DND-41 (cell line): Measurements from ENCODE around the gene PIK3CG.

Experiments
- ATAC-seq: fragments of 200-7000 bp; cut with Tn5 transposase; 3 replicates; pipeline ENCODE4 v1.9.1; 2021; ENCODE audit warnings: low read depth; ENCODE audit not compliant: insufficient read depth
- DNase-seq: peaks from one replicate; pipeline ENCODE4 v3.0.0-alpha.2; 2020
- H2AFZ ChIP-seq: 2 replicates; pipeline ENCODE4 v1.6.0; 2012; ENCODE audit warnings: low read depth, low read length
- H3K27ac ChIP-seq: 2 replicates; pipeline ENCODE4 v1.5.1; 2012; ENCODE audit warnings: low read length, inconsistent platforms
- H3K27me3 ChIP-seq: fragments of 200-600 bp; sonication (generic); 2 replicates; pipeline ENCODE4 v1.6.0; 2012; ENCODE audit warnings: low read length, mild to moderate bottlenecking, inconsistent platforms; ENCODE audit not compliant: insufficient read depth, poor library complexity
- H3K36me3 ChIP-seq: 2 replicates; pipeline ENCODE4 v1.5.1; 2012; ENCODE audit warnings: low read length, inconsistent platforms; ENCODE audit not compliant: insufficient read depth
- H3K4me1 ChIP-seq: 2 replicates; pipeline ENCODE4 v1.5.1; 2012; ENCODE audit warnings: mild to moderate bottlenecking, low read length; ENCODE audit not compliant: insufficient read depth
- H3K4me2 ChIP-seq: 2 replicates; pipeline ENCODE4 v1.6.0; 2012; ENCODE audit warnings: mild to moderate bottlenecking, moderate library complexity, low read length, inconsistent platforms; ENCODE audit not compliant: insufficient read depth
- H3K4me3 ChIP-seq, 2 experiments: fragments of 200-600 bp in 1 of 2; shearing (Covaris generic) in 1 of 2; 2 replicates each; pipeline ENCODE4 v1.5.1; 2012 to 2016; ENCODE audit warnings: inconsistent platforms in 2 of 2, low read length in 2 of 2, mild to moderate bottlenecking in 2 of 2, low read depth in 1 of 2, moderate library complexity in 1 of 2
- H3K79me2 ChIP-seq: 2 replicates; pipeline ENCODE4 v1.6.0; 2012; ENCODE audit warnings: low read length, inconsistent platforms; ENCODE audit not compliant: insufficient read depth
- H3K9ac ChIP-seq: 2 replicates; pipeline ENCODE4 v1.6.0; 2012; ENCODE audit warnings: low read depth, mild to moderate bottlenecking, inconsistent platforms, low read length, moderate library complexity
- H3K9me3 ChIP-seq: 2 replicates; pipeline ENCODE4 v1.5.1; 2012; ENCODE audit warnings: low read length, moderate library complexity, mild to moderate bottlenecking, inconsistent platforms; ENCODE audit not compliant: insufficient read depth, severe bottlenecking
- H4K20me1 ChIP-seq: 2 replicates; pipeline ENCODE4 v1.6.0; 2012; ENCODE audit warnings: low read length; ENCODE audit not compliant: insufficient read depth
- EZH2 ChIP-seq: IDR thresholded peaks from 3 replicates; pipeline ENCODE4 v1.6.1; 2012; ENCODE audit warnings: borderline replicate concordance, low read depth, mild to moderate bottlenecking, moderate library complexity, low read length, inconsistent platforms; ENCODE audit not compliant: severe bottlenecking
- TF ChIP-seq, protein P1 (sequence below): IDR thresholded peaks from 2 replicates; pipeline ENCODE4 v1.5.1; 2012; ENCODE audit warnings: borderline replicate concordance, low read length, moderate library complexity, mild to moderate bottlenecking; ENCODE audit not compliant: poor library complexity, severe bottlenecking; ENCODE audit errors: extremely low read depth

Gene PIK3CG

DNA sequence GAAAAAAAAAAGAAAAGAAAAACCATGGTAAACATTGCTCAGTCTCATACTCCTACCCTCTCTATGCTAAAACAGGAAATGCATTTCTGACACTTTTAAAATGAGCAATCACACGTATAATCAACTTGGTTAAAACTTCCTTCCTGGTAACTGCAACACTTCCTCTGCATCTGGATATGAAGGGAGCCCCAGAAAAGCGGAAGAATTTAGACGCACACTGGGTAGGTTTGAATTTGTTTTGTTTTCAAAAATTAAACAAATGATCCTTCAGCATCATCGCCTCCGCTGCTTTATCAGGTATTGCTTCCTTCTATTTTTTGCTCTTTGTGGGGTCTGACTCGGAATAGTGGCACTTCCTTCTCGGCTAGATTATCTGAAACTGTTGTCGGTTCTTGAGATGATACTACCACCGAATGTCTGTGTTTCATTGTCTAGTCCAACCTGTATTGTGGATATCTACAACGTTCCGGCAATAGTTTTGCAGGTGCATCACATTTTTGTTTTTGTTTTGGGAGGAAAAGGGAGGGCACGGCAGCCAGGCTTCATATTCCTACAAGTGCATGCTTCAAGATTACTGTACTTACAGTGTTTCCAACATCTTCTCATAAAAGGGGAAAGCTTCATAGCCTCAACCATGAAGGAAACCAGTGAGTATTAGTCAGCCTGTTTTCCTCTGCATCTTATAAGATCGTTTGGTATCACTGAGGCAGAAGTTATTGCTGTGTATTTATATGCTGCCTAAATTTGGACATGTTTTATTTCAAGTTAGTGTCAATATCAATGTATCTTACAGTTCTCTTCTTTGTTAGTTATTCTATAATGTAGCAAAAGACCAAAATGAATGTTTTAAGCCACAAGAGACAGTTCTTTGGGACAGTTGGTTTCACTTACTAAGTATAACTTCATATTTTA, at the start of gene PIK3CG:
Gene PIK3CG (plus strand): TSS at position 153 of the 912 bp plus-strand sequence. CDS start 2,280 bp downstream, outside the sequence.
- Histone ChIP-seq H3K9me3 (no peaks in the 10 kb centered on the region), H4K20me1 (no peaks in the 10 kb centered on the region), H3K36me3 (peaks cover 34% of the 10 kb centered on the region), H2AFZ (peak within 1 kb of the TSS; percentile 87), H3K27me3 (no peaks in the 10 kb centered on the region), H3K4me2 (peak within 1 kb of the TSS; percentile 76), H3K9ac (peak within 1 kb of the TSS; percentile 62), H3K79me2 (peaks cover 58% of the 10 kb centered on the region), H3K27ac (peak within 1 kb of the TSS; percentile 82), H3K4me3 (peak within 1 kb of the TSS; percentile 52 to 64), H3K4me1 (peaks cover 62% of the 10 kb centered on the region)
- ATAC-seq (peak; percentile 90), DNase-seq (peak; percentile 40)
- no peak for TF ChIP-seq EZH2
- TF ChIP-seq, protein P1, sequence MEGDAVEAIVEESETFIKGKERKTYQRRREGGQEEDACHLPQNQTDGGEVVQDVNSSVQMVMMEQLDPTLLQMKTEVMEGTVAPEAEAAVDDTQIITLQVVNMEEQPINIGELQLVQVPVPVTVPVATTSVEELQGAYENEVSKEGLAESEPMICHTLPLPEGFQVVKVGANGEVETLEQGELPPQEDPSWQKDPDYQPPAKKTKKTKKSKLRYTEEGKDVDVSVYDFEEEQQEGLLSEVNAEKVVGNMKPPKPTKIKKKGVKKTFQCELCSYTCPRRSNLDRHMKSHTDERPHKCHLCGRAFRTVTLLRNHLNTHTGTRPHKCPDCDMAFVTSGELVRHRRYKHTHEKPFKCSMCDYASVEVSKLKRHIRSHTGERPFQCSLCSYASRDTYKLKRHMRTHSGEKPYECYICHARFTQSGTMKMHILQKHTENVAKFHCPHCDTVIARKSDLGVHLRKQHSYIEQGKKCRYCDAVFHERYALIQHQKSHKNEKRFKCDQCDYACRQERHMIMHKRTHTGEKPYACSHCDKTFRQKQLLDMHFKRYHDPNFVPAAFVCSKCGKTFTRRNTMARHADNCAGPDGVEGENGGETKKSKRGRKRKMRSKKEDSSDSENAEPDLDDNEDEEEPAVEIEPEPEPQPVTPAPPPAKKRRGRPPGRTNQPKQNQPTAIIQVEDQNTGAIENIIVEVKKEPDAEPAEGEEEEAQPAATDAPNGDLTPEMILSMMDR = no peak

DNA sequence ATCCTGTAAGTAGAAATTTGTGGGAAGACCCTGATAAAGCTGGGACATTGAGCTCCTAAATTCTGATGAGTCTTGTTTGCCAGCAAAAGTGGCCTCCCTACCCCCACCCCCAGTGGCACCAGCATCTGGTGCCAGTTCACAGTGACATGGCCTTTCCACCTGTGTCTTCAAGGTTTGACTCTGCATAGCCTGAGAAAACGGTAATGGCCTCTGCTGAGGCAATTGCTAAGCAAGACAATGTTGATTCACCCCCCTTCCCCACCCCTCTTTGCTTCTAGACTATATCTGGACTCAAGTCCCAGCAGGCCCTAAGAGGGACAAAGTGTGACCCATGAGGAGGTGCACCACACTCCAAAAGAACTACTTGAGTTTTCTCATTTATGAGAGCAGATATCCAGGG, 48.0 kb upstream of the PIK3CG start:
- no peak for ATAC-seq
- no peak for DNase-seq
- H3K4me3 ChIP-seq = no peak overlapping the region
- no peaks in the 10 kb centered on the region for H3K36me3 ChIP-seq
- peaks cover 2% of the 10 kb centered on the region for H3K9me3 ChIP-seq
- H3K27ac ChIP-seq = no peak overlapping the region
- no peak overlapping the region for H3K9ac ChIP-seq
- H2AFZ ChIP-seq = no peak overlapping the region
- no peak overlapping the region for H3K4me2 ChIP-seq
- H3K27me3 ChIP-seq = no peaks in the 10 kb centered on the region
- TF ChIP-seq EZH2 = no peak
- TF ChIP-seq, protein P1 = no peak
- no peaks in the 10 kb centered on the region for H3K79me2 ChIP-seq
- H4K20me1 ChIP-seq = no peaks in the 10 kb centered on the region
- H3K4me1 ChIP-seq = no peaks in the 10 kb centered on the region

DNA sequence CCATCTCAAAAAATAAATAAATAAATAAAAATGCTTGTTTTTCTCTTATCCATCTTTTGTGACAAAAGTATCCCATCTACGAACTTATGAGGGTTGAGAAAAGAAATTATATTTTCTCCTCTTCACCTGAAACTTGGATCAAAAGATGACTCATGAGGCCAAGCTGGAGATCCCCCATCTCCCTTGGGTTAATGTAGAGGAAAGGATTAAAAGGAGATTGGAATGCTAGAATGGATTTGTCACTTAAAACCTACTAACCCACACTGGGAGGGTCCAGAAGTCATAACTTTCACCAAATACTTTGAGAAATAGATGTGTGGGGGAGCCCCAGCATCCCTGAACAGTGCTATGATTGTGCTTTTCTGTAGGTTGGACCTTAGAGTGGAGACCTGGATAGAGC, 46.3 kb upstream of the PIK3CG start:
- DNase-seq (no peak), ATAC-seq (no peak)
- Histone ChIP-seq H3K27ac (no peak overlapping the region), H4K20me1 (no peaks in the 10 kb centered on the region), H3K79me2 (no peaks in the 10 kb centered on the region), H3K9ac (no peak overlapping the region), H3K27me3 (no peaks in the 10 kb centered on the region), H3K4me2 (no peak overlapping the region), H3K4me1 (no peaks in the 10 kb centered on the region), H2AFZ (no peak overlapping the region), H3K4me3 (no peak overlapping the region), H3K36me3 (no peaks in the 10 kb centered on the region), H3K9me3 (peaks cover 2% of the 10 kb centered on the region)
- TF ChIP-seq, protein P1 = no peak
- TF ChIP-seq EZH2 = no peak
